DMS79 treated with DMSO at 0.1 percent for 48 hours (cell line): Measurements from ENCODE around the gene TENM4.

Experiments used
- DNase-seq: peaks from one replicate; lab custom pipeline; 2025; lab: John Stamatoyannopoulos, UW

Gene TENM4

GRCh38 chr11:78812513-78813293, 628.1 kb downstream of the TENM4 start:
- DNase-seq, result peak; percentile 57

DNA sequence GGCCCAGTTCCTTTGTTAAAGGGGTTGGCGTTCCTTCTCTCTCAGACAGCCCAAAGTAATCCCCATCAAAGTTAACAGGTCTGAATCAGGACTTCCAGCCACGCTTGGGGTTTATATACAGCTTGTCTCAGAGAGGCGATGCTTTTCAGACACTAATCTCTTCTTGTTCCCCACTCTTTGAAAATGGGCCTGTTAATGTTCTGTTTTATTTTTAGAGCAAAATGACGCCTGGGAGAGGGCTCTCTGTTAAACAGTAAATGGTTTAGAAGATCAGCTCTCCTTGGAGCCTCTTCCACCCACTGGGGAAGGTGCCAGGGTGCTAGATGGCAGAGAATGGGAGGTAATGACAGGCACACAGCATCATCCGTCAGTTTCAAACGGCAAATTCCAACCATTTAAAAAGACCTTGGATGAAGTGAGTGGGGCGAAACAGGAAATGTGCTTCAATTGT, 630.2 kb downstream of the TENM4 start:
- no peak for DNase-seq

- DNase-seq, result no peak
These were observed 630.8 kb downstream of the TENM4 start for GRCh38 chr11:78809931-78810541.

DNA sequence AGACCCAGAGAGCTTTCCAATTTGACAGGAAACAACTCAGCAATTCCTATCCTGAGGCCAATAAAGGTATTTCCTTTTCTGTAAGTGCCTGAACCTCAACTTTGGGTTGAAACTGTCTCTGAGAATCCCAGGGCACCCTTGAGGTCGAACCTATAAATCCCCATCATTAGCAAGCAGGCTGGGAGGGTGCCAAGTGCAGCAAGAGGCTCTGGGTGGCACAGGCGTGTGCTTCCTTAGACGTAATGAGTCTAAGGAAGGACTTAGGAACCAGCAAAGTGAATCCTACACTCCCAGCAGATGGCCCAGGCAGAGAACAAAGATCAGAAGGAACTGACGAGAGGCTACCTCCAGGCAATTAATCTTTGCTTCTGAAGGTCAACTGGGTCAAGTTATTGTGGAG, 631.9 kb downstream of the TENM4 start:
- no peak for DNase-seq

GRCh38 chr11:78807351-78807750, 633.5 kb downstream of the TENM4 start:
- no peak for DNase-seq

DNA sequence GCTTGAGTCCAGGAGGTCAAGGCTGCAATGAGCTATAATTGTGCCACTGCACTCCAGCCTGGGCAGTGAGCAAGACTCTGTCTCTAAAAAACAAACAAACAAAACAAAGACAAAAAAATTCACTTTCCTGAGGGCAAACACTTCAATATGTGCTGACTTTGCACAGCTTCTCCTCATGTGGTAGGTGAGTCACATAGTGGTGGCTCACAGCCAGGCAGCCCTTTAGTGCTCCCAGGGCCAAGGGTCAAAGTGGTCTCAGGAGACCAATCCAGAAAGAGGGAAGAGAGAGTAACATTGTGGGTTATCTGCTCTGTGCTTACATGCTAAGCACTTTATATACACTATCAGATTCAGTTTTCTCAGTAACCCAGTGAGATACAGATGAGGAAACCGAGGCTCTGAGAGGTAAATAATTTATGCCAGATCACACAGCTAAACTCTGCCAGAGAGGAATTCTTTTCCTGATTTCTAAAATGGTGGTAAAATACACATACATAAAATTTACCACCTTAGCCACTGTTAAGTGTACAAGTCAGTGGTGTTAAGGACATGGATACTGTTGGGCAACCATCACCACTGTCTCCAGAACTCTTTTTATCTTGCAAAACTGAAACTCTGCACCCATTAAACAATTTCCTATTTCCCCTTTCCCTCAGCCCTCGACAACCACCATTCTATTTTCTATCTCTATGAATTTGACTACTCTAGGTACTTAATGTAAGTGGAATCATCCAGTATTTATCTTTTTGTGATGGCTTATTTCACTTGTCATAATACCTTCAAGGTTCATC, 634.4 kb downstream of the TENM4 start:
- DNase-seq, result no peak

DNA sequence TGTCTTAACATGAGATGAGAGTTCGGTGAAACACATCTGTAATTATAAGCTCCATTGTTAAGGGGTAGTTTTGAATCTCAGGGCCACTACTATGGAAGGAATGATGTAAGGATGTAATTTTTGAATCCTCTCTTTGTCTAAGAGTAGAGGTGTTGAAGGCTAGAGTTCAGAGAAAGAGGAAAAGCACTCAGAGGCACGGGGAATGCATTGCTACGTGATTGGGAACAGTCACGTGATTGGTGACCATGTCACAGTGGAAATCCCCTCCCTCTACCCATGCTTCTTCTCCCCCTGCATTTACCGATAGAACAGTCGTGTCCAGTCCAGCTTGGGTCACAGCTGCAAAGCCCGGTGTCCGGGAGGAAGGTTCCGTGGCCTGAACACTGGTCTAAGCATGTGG, 635.8 kb downstream of the TENM4 start:
- DNase-seq, result no peak

DNA sequence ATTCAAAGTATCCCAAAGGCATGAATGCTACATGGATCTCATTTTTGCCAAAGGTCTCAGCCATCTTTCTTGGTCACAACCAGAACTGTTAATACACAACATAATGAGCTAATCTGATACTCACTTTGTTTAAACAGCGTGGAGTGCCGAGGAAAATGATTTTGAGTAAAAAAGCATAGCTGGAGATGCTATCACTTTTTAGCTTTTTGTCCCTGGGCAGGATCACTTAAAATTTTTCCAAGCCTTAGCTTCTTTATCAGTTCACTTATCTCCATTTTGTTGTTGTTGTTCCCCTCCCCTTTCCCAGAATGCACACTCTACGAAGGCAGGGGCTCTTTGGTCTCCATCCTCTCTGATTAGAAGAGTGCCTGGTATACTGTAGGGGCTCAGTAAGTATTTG, 636.8 kb downstream of the TENM4 start:
- DNase-seq, result no peak

DNA sequence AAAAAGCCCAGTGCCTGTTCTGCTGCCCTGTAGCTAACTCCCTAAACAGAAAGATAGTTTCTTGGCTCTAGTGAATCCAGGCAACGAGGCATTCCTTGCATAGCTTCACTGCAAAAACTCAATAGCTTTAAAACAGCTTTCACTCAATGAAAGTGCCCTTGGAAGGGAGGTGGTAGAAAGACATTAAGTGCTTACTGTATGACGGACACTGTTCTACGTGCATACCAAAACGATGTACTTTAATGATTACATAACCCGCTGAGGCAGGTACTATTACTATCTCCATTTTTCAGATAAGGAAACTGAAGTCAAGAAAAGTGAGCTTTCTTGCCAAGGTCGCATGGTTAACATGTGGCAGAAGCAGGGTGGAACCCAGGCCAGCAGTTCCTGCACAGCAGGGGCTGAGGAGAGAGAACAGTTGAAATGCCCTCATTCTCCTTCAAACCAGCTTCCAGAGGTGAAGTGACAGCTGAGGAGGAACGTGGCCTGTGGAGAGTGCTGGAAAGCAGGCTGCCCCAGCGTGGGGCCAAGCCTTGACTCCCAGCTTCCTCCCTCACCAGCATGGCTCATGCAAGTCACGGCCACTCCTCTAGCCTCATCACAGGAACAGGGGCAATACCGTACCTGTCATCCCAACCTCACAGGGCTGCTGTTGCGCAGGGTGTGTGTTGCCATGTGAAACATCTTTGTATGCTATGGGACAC, 638.6 kb downstream of the TENM4 start:
- no peak for DNase-seq

GRCh38 chr11:78801161-78801884, 639.5 kb downstream of the TENM4 start:
- DNase-seq, result peak; percentile 68

GRCh38 chr11:78800756-78801155, 640.1 kb downstream of the TENM4 start:
- peak; percentile 26 for DNase-seq

DNA sequence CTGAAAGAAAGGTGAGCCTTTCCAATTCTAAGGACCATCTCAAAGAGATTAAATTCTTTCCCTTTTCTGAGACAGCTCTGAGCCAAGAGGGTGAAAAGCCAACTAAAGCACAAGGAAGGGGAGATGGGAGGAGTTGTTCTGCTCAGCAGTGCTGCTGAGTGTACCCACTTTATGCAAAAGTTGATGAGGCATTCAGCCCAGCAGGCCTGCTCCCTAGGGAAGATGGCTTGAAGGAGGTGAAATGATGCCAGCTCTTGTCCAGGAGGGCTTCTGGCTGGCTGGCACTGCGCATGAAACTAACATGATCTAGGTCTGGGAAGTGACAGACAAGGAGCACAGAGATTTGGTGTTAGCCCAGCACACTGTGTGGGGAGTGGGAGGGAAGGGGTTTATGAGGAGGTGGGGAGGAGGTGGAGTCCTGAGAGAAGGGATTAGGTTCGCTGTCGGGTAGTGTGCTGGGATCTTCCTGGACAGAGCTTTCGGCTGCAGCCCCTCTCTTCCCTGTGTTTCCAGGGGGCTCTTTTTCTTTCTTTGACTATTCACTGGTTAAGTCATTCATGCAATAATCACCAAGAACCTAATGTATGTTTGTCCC, 640.6 kb downstream of the TENM4 start:
- peak; percentile 91 for DNase-seq

DNA sequence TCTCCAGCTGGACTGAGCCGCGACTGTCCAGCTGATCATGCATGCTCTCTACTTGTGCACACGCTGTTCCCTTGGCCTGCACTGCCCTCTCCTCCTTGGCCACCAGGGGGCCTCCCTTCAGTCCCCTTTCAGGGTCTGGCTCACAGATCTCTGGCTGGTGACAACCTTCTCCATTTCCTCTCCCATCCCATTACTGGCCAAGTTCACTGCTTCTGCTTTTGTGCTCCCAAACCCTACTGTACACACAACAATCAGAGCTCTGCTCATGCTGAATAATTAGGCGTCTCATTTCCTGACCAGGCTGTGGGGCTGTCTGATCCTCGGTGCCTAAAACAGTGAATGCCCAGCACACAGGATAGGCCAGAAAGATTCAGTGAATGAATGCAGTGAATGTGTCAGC, 642.2 kb downstream of the TENM4 start:
- DNase-seq, result peak; percentile 12

DNA sequence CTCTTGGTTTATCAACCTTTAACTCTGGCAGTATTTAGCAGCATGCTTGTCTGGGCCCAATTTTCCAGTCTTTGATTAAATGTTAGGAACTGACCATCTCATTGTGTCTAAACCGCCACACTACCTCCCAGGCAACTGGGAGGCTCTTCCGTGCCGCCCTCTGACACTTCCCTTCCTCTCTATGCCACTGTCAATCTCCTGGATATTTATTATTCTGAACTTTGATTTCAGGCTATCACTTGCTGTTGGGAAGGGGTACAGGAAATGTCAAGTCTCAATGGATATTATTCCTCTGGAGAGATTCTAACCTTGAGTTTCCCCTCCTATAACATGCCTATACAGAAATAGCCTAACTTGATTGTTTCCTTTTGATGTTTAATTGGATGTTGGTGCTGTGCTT, 643.3 kb downstream of the TENM4 start:
- DNase-seq, result no peak

DNA sequence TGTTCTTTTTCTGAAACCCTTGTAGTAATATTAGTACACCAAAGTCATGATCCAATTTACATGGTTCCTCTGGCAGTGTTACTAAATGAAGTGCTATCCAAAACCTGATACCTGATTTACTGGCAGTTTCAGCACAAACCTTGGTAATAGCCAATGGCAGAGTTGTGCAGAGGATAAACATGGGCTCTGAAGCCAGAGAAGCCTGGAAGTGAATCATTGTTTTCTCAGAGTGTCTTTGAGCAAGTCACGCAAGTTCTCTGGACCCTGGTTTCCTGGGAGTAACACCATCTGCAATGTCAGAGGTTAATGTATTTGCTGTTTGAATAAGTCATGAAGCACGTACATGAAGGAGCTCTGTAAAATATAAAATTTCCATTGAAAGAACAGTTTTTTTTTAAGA, 643.9 kb downstream of the TENM4 start:
- DNase-seq, result no peak

- DNase-seq, result peak; percentile 97
These were observed 645.1 kb downstream of the TENM4 start for GRCh38 chr11:78795621-78796261.

- no peak for DNase-seq
These were observed 648.9 kb downstream of the TENM4 start for GRCh38 chr11:78791964-78792363.

GRCh38 chr11:78791254-78791653, 649.6 kb downstream of the TENM4 start:
- no peak for DNase-seq

- DNase-seq, result peak; percentile 67
These were observed 650.0 kb downstream of the TENM4 start for GRCh38 chr11:78790784-78791183.

- no peak for DNase-seq
These were observed 651.5 kb downstream of the TENM4 start for GRCh38 chr11:78789375-78789774.

DNA sequence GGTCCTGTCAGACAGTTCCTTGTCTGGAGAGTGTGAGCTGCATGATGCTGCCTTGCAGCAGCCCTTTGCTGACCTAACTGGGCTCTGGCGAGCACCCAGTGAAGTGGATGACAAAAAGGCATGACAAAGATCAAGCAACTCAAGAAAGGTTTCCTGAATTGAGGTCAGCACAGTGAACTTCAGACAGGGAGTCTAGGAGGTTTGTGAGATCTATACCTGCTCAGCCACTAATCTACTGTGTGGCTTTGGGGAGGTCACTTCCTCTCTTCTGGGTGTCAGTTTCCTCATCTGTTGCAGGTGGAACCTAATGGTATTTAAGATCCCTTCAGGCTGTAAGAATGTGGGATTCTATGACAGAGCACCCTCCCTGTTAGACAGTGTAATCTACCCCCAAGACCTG, 652.3 kb downstream of the TENM4 start:
- DNase-seq, result no peak
